GM12878 (cell line): ENCODE measurements around the gene COL4A2. TPM values are rescaled to one million over a fixed set of nuclear protein-coding genes. Genes with fewer than 3 reads are reported as not detected.

ENCODE experiments used
- ATAC-seq: fragments of 200-7000 bp; cut with Tn5 transposase; 3 replicates; pipeline ENCODE4 v1.9.1; 2020; ENCODE audit warnings: mild to moderate bottlenecking, moderate library complexity
- BruUV-seq: library from RNA; stranded (reverse); fragments of 400-500 nt; replicated peaks from 2 replicates; lab custom pipeline; 2021; lab: Mats Ljungman, UMichigan
- CTCF ChIA-PET: fragments of 300-600 bp; sonication (Branson Sonifier 250); formaldehyde crosslinking; extraction: SDS; loops from one replicate; lab custom pipeline; 2021; ENCODE audit warnings: inconsistent platforms; lab: Yijun Ruan, JAX
- POLR2A ChIA-PET: fragments of 350-600 bp; formaldehyde crosslinking; extraction: SDS; loops from one replicate; lab custom pipeline; 2021; ENCODE audit warnings: inconsistent platforms; lab: Charles Lee
- RAD21 ChIA-PET: fragments of 300-600 bp; sonication (Branson Sonifier 250); formaldehyde crosslinking; loops from one replicate; lab custom pipeline; 2023; ENCODE audit warnings: antibody characterized with exemption; ENCODE audit not compliant: unreplicated experiment; lab: Charles Lee
- SMC1A ChIA-PET: fragments of 300-600 bp; sonication (Branson Sonifier 250); formaldehyde crosslinking; loops from one replicate; lab custom pipeline; 2023; ENCODE audit not compliant: unreplicated experiment, uncharacterized antibody; lab: Charles Lee
- DNase-seq: peaks from one replicate; pipeline ENCODE4 v3.0.0-alpha.2; 2011; ENCODE audit warnings: low read depth, low spot score
- FAIRE-seq: peaks from 3 replicates; lab custom pipeline; 2011; peaks lifted over from hg19 to GRCh38; lab: Jason Lieb, UNC
- H2AFZ ChIP-seq: 2 replicates; pipeline ENCODE4 v1.6.0; 2011; ENCODE audit warnings: low read depth, low read length, control low read depth; ENCODE audit not compliant: control insufficient read depth
- H3K27ac ChIP-seq: 2 replicates; pipeline ENCODE4 v1.5.1; 2011; ENCODE audit warnings: control low read depth; ENCODE audit not compliant: control insufficient read depth, insufficient read depth
- H3K27me3 ChIP-seq, 2 experiments: replicated peaks in 1 of 2; 2 replicates each; pipeline versions ENCODE4 v1.6.0 to v1.6.1; 2011; ENCODE audit warnings: low read length in 1 of 2; ENCODE audit not compliant: control insufficient read depth in 2 of 2, insufficient read depth in 2 of 2
- H3K36me3 ChIP-seq, 2 experiments: 2 replicates each; pipeline ENCODE4 v1.5.1; 2011; ENCODE audit warnings: low read length in 1 of 2; ENCODE audit not compliant: control insufficient read depth in 2 of 2, insufficient read depth in 2 of 2
- H3K4me1 ChIP-seq: 2 replicates; pipeline ENCODE4 v1.6.1; 2011; ENCODE audit warnings: mild to moderate bottlenecking, low read length, moderate library complexity, mixed read lengths; ENCODE audit not compliant: control insufficient read depth, insufficient read depth
- H3K4me2 ChIP-seq: 2 replicates; pipeline ENCODE4 v1.6.0; 2011; ENCODE audit warnings: control low read depth; ENCODE audit not compliant: control insufficient read depth, insufficient read depth
- H3K4me3 ChIP-seq: fragments of 200-600 bp; sonication (generic); 2 replicates; pipeline ENCODE4 v1.5.1; 2016
- H3K79me2 ChIP-seq: 2 replicates; pipeline ENCODE4 v1.6.0; 2011; ENCODE audit warnings: low read length; ENCODE audit not compliant: control insufficient read depth, insufficient read depth
- H3K9ac ChIP-seq: 2 replicates; pipeline ENCODE4 v1.8.0; 2011; ENCODE audit warnings: low read length, control low read depth, mixed read lengths; ENCODE audit not compliant: control insufficient read depth, insufficient read depth
- H3K9me3 ChIP-seq: replicated peaks from 3 replicates; pipeline ENCODE4 v1.5.1; 2011; ENCODE audit warnings: mild to moderate bottlenecking, low read length; ENCODE audit not compliant: control insufficient read depth, insufficient read depth
- H4K20me1 ChIP-seq: 2 replicates; pipeline ENCODE4 v1.6.0; 2011; ENCODE audit not compliant: control insufficient read depth, insufficient read depth
- CEBPZ ChIP-seq: fragments of 150-350 bp; IDR thresholded peaks from 2 replicates; pipeline ENCODE4 v1.6.1; 2016; ENCODE audit warnings: low read depth, low read length
- JUNB ChIP-seq: IDR thresholded peaks from 2 replicates; pipeline ENCODE4 v1.6.1; 2016; ENCODE audit warnings: antibody characterized with exemption, mild to moderate bottlenecking
- NR2C1 ChIP-seq: fragments of 450-650 bp; IDR thresholded peaks from 2 replicates; pipeline ENCODE4 v1.6.1; 2017; ENCODE audit warnings: antibody characterized with exemption, mild to moderate bottlenecking, moderate library complexity
- RFX5 ChIP-seq: IDR thresholded peaks from 2 replicates; pipeline ENCODE4 v1.6.1; 2011; ENCODE audit warnings: low read depth, low read length, improper control_type of control experiment
- TCF12 ChIP-seq: IDR thresholded peaks from 2 replicates; pipeline ENCODE4 v1.6.1; 2011; ENCODE audit warnings: low read depth, mild to moderate bottlenecking, low read length
- WGBS: methylation state at CpG from one replicate; pipeline ENCODE4 v1.1.6; 2016; ENCODE audit warnings: low lambda C conversion rate; ENCODE audit not compliant: insufficient replicate concordance, insufficient coverage; ENCODE audit errors: missing lambda C conversion rate; 5-methylcytosine and 5-hydroxymethylcytosine counted together
- in situ Hi-C: fragments of 300-500 bp; cut with MboI; formaldehyde crosslinking; loops from 9 replicates; pipeline ENCODE4 v1.14.3; 2018; ENCODE audit warnings: mixed read lengths
- intact Hi-C: fragments of 100-400 bp; cut with micrococcal nuclease; formaldehyde crosslinking; loops from one replicate; pipeline ENCODE4 v1.14.2; 2022; ENCODE audit not compliant: unreplicated experiment
- polyA plus RNA-seq, 11 experiments: library from polyadenylated mRNA; depleted of rRNA in 4 of 11; unstranded in 6 of 11; stranded (reverse) in 5 of 11; fragments of >200 nt; fragmentation: Nextera tagmentation in 4 of 11; fragmentation: Illumina TruSeq in 1 of 11; extraction: Ambion mirVana in 4 of 11; extraction: Trizol in 1 of 11; gene quantifications; 1 replicate in 1 of 11; 2 replicates in 10 of 11; pipeline versions ENCODE4 v1.2.1 to v1.2.3, GENCODE V29; 2011 to 2016; ENCODE audit warnings: inconsistent platforms in 2 of 11, missing spikeins in 2 of 11, low read depth in 1 of 11
- total RNA-seq, 4 experiments: library from RNA; depleted of rRNA in 3 of 4; stranded (reverse); fragments of >200 nt in 3 of 4; fragmentation: Illumina TruSeq in 1 of 4; extraction: Trizol in 1 of 4; gene quantifications; 2 replicates each; pipeline versions ENCODE4 v1.2.1 to v1.2.3, GENCODE V29; 2013 to 2021

Gene COL4A2
- total and polyA plus RNA-seq, 10 of the 15 experiments (the other 5 are each of a cell fraction or from before 2014, with no cell fraction given), result 0.16 to 1.6 (median 0.62) TPM; not detected in 3

- ATAC-seq (no peak), FAIRE-seq (no peak), DNase-seq (no peak)
- H3K4me3 ChIP-seq, result no peak overlapping the region
- no peaks in the 10 kb centered on the region for H4K20me1 ChIP-seq
- SMC1A ChIA-PET, result interaction anchor here (0.8 kb wide), 1 partner anchor 205 kb away, joined by 4 read pairs; no protein-coding TSS in a partner anchor
- H3K9me3 ChIP-seq, result no peaks in the 10 kb centered on the region
- H3K9ac ChIP-seq, result no peak overlapping the region
- H3K4me1 ChIP-seq, result no peaks in the 10 kb centered on the region
- RAD21 ChIA-PET, result interaction anchor here (0.9 kb wide), 1 partner anchor 15 kb away, joined by 3 read pairs; no protein-coding TSS in a partner anchor
- BruUV-seq, result no TSS peak
- WGBS, result 34% methylated on average over 13 of the region's 13 CpGs
- H3K4me2 ChIP-seq, result no peak overlapping the region
- H2AFZ ChIP-seq, result no peak overlapping the region
- no peak for TF ChIP-seq NR2C1
- no peak for TF ChIP-seq TCF12
- no peak for TF ChIP-seq RFX5
- no peak for TF ChIP-seq JUNB
- CTCF ChIA-PET, result interaction anchor here (0.9 to 1.3 kb wide), 2 partner anchors 16 to 204 kb away, joined by 3 to 4 read pairs; no protein-coding TSS in a partner anchor
- POLR2A ChIA-PET, result no interaction called here
- H3K27ac ChIP-seq, result no peak overlapping the region
- H3K36me3 ChIP-seq, result no peaks in the 10 kb centered on the region
- H3K27me3 ChIP-seq, result peaks cover 3 to 4% of the 10 kb centered on the region in 2 experiments; a peak in 3 of 4 replicates
- in situ Hi-C loops (no loop called here), intact Hi-C loops (no loop called here)
- no peaks in the 10 kb centered on the region for H3K79me2 ChIP-seq
Observed at GRCh38 chr13:110428313-110428712, 121.2 kb downstream of the COL4A2 start.

- Histone ChIP-seq H3K4me2 (no peak overlapping the region), H3K9ac (no peak overlapping the region), H3K27ac (no peak overlapping the region), H3K79me2 (no peaks in the 10 kb centered on the region), H2AFZ (no peak overlapping the region), H3K27me3 (peaks cover 3 to 4% of the 10 kb centered on the region in 2 experiments; a peak in 2 of 4 replicates), H3K36me3 (no peaks in the 10 kb centered on the region), H3K9me3 (no peaks in the 10 kb centered on the region), H3K4me3 (no peak overlapping the region), H3K4me1 (no peaks in the 10 kb centered on the region), H4K20me1 (no peaks in the 10 kb centered on the region)
- ATAC-seq, result no peak
- intact Hi-C loops, result no loop called here
- WGBS, result 23% methylated on average over 13 of the region's 13 CpGs
- CTCF ChIA-PET, result no interaction called here
- BruUV-seq, result no TSS peak
- in situ Hi-C loops, result no loop called here
- FAIRE-seq, result no peak
- no peak for TF ChIP-seq CEBPZ
- RAD21 ChIA-PET, result interaction anchor here (1.3 to 1.5 kb wide), 2 partner anchors 13 to 14 kb away, joined by 4 to 5 read pairs; no protein-coding TSS in a partner anchor
- SMC1A ChIA-PET, result interaction anchor here (0.6 to 1.1 kb wide), 2 partner anchors 14 to 669 kb away, joined by 3 read pairs; no protein-coding TSS in a partner anchor
- POLR2A ChIA-PET, result no interaction called here
- no peak for DNase-seq
Observed at GRCh38 chr13:110430391-110431336, 123.6 kb downstream of the COL4A2 start.
